Ishikawa (cell line): ENCODE data around the gene MAT2A.

Experiments
- CEBPB ChIP-seq: IDR thresholded peaks from 2 replicates; pipeline ENCODE4 v1.6.1; 2012
- CREB1 ChIP-seq: IDR thresholded peaks from 2 replicates; pipeline ENCODE4 v1.6.1; 2012; ENCODE audit warnings: low read depth
- EP300 ChIP-seq: IDR thresholded peaks from 2 replicates; pipeline ENCODE4 v1.6.1; 2012; ENCODE audit warnings: borderline replicate concordance
- FOXM1 ChIP-seq: IDR thresholded peaks from 2 replicates; pipeline ENCODE4 v1.6.1; 2012; ENCODE audit warnings: low read depth, borderline replicate concordance
- RAD21 ChIP-seq: IDR thresholded peaks from 2 replicates; pipeline ENCODE4 v1.6.1; 2012; ENCODE audit warnings: low read depth
- TAF1 ChIP-seq: IDR thresholded peaks from 2 replicates; pipeline ENCODE4 v1.6.1; 2012; ENCODE audit warnings: low read depth, mild to moderate bottlenecking
- TEAD4 ChIP-seq: IDR thresholded peaks from 2 replicates; pipeline ENCODE4 v1.6.1; 2012
- YY1 ChIP-seq: IDR thresholded peaks from 2 replicates; pipeline ENCODE4 v1.6.1; 2012; ENCODE audit warnings: low read depth
- ZBTB7A ChIP-seq: IDR thresholded peaks from 2 replicates; pipeline ENCODE4 v1.6.1; 2012; ENCODE audit warnings: low read depth
- TF ChIP-seq, protein P1 (sequence below): IDR thresholded peaks from 2 replicates; pipeline ENCODE4 v1.6.1; 2012
- TF ChIP-seq, protein P2 (sequence below): IDR thresholded peaks from 2 replicates; pipeline ENCODE4 v1.6.1; 2012; ENCODE audit warnings: low read depth, mild to moderate bottlenecking

DNA sequence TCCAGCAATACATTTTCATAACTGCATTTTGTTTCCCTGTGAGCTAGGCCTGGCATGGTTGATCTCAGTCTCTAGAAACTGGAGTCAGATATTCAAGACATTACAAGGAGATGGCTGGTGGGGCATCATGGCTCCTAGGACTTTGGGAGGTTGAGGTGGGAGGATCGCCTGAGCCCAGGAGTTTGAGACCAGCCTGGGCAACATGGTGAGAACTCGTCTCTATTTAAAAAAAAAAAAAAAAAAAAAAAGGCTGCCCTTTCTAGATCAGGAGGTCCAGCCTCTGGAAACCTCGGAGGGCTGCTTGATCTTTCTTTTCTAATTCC is 38.1 kb downstream of the MAT2A start:
- TF ChIP-seq EP300 (no peak), YY1 (no peak), FOXM1 (no peak), TEAD4 (no peak), RAD21 (no peak), CREB1 (no peak), TAF1 (no peak), ZBTB7A (no peak), CEBPB (no peak)
- TF ChIP-seq, protein P1, sequence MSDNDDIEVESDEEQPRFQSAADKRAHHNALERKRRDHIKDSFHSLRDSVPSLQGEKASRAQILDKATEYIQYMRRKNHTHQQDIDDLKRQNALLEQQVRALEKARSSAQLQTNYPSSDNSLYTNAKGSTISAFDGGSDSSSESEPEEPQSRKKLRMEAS = no peak
- TF ChIP-seq, protein P2, sequence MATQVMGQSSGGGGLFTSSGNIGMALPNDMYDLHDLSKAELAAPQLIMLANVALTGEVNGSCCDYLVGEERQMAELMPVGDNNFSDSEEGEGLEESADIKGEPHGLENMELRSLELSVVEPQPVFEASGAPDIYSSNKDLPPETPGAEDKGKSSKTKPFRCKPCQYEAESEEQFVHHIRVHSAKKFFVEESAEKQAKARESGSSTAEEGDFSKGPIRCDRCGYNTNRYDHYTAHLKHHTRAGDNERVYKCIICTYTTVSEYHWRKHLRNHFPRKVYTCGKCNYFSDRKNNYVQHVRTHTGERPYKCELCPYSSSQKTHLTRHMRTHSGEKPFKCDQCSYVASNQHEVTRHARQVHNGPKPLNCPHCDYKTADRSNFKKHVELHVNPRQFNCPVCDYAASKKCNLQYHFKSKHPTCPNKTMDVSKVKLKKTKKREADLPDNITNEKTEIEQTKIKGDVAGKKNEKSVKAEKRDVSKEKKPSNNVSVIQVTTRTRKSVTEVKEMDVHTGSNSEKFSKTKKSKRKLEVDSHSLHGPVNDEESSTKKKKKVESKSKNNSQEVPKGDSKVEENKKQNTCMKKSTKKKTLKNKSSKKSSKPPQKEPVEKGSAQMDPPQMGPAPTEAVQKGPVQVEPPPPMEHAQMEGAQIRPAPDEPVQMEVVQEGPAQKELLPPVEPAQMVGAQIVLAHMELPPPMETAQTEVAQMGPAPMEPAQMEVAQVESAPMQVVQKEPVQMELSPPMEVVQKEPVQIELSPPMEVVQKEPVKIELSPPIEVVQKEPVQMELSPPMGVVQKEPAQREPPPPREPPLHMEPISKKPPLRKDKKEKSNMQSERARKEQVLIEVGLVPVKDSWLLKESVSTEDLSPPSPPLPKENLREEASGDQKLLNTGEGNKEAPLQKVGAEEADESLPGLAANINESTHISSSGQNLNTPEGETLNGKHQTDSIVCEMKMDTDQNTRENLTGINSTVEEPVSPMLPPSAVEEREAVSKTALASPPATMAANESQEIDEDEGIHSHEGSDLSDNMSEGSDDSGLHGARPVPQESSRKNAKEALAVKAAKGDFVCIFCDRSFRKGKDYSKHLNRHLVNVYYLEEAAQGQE = no peak
